DMS153 (cell line): ENCODE data around the gene PDGFD.
"Not testable (repeated sequence)": the region's sequence is repeated elsewhere in the genome, so short reads cannot be mapped to it uniquely, and the experiment has no call there.

Experiments used
- DNase-seq: peaks from one replicate; lab custom pipeline; 2025; lab: John Stamatoyannopoulos, UW

PDGFD gene

GRCh38 chr11:104054911-104055529 is 108.9 kb downstream of the PDGFD start:
- no peak for DNase-seq

GRCh38 chr11:104053743-104054478 is 110.0 kb downstream of the PDGFD start:
- no peak for DNase-seq

GRCh38 chr11:104051778-104052177 is 112.2 kb downstream of the PDGFD start:
- no peak for DNase-seq

- DNase-seq = no peak
Observed at GRCh38 chr11:104049116-104049515, 114.8 kb downstream of the PDGFD start.

- DNase-seq = not testable (repeated sequence)
Observed at GRCh38 chr11:104046858-104047257, 117.1 kb downstream of the PDGFD start.

GRCh38 chr11:104046331-104046730 is 117.6 kb downstream of the PDGFD start:
- DNase-seq = no peak

- DNase-seq = no peak
Observed at GRCh38 chr11:104043678-104044239, 120.2 kb downstream of the PDGFD start.

GRCh38 chr11:104043142-104043541 is 120.8 kb downstream of the PDGFD start:
- no peak for DNase-seq

GRCh38 chr11:104041792-104042191 is 122.2 kb downstream of the PDGFD start:
- DNase-seq = no peak

- DNase-seq = no peak
Observed at GRCh38 chr11:104036995-104037394, 127.0 kb downstream of the PDGFD start.

GRCh38 chr11:104036588-104036987 is 127.4 kb downstream of the PDGFD start, which contains the start of gene DDI1:
Gene DDI1, plus strand, starts transcription at chr11:104036640. Its CDS starts 183 bp downstream, at chr11:104036823.
- no peak for DNase-seq

- DNase-seq = no peak
Observed at GRCh38 chr11:104033561-104033960, 130.4 kb downstream of the PDGFD start.

GRCh38 chr11:104033134-104033533 is 130.8 kb downstream of the PDGFD start:
- DNase-seq = no peak

GRCh38 chr11:104028476-104029263 is 135.3 kb downstream of the PDGFD start:
- no peak for DNase-seq

GRCh38 chr11:104024572-104024971 is 139.4 kb downstream of the PDGFD start:
- no peak for DNase-seq

- DNase-seq = no peak
Observed at GRCh38 chr11:104015649-104016415, 148.1 kb downstream of the PDGFD start.

GRCh38 chr11:104011044-104011443 is 152.9 kb downstream of the PDGFD start:
- no peak for DNase-seq

GRCh38 chr11:104009744-104010143 is 154.2 kb downstream of the PDGFD start:
- DNase-seq = no peak

- no peak for DNase-seq
Observed at GRCh38 chr11:104005234-104005855, 158.6 kb downstream of the PDGFD start.

GRCh38 chr11:104003491-104003890 is 160.5 kb downstream of the PDGFD start:
- no peak for DNase-seq

- DNase-seq = no peak
Observed at GRCh38 chr11:104001561-104002056, 162.3 kb downstream of the PDGFD start.
